NCI-H1930 (cell line): Measurements from ENCODE around the gene CREBBP.

Experiments used
- DNase-seq, 2 experiments: peaks; one replicate each; lab custom pipeline; 2025; lab: John Stamatoyannopoulos, UW

CREBBP gene

GRCh38 chr16:3856367-3857141 is 24.0 kb downstream of the CREBBP start:
- no peak for DNase-seq

DNA sequence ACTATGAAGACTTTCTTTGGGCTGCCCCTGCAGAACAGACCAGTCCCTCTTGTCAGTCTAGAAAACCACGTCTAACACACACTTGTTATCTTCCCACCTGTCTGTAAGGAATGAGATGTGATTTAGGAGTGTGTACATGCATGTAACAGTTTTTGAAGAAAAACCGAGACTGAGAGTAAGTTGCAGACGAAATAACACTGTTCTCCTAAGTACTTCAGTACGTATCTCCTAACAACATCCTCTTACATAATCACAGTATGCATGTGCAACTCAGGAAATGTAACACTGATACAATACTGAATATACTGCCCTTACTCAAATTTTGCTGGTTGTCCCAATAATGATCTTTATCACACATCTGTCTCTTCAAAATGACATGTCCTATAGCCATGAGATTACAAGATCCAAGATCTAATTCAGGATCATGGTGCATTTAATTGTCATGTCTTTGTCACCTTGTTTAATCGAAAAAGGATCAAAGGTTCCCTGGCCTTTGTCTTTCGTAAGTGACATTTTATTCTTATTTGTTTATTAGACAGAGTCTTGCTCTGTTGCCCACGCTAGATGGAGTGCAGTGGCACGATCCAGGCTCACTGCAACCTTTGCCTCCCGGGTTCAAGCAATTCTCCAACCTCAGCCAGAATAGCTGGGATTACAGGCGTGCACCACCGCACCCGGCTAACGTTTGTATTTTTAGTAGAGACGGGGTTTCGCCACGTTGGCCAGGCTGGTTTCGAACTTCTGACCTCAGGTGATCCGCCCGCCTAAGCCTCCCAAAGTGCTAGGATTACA is 25.6 kb downstream of the CREBBP start:
- no peak for DNase-seq

- DNase-seq = no peak
These were observed 30.0 kb downstream of the CREBBP start for GRCh38 chr16:3850544-3850899.

DNA sequence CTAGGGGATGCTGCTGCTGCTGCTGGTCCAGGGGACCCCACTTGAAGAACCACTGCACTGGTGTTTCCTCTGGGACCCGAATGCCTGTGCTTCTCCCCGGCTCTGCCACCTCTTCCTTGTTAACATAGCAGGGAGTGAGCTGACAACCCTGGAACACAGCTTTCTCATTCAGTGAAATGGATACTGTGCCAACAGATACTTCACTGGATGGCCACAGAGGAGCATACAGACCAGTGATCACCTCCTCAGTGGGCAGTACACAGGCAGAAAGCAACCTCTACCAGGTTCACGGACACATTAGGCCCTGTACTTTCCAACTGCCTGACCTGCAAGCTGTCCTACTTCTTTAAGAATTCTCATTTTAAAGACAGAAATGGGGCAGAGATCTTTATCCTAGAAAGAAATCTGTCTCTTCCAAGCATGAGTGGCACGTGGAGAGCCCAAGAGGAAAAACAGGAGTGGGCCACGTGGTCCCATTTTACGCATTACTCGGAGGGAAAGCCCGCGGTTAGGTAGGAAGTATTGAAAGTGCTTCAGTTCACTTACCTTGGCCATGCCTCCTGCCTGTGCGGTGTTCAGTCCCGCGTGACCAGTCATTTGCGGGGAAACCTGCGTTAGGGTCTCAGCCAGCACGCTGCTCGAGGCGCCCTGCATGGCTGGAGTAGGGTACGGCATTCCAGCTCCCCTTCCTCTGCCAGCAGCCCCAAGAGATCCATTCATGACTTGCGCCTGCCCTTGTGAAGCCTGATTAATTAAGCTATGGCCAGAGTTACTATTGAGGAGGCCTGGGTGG is 30.6 kb downstream of the CREBBP start:
- no peak for DNase-seq

DNA sequence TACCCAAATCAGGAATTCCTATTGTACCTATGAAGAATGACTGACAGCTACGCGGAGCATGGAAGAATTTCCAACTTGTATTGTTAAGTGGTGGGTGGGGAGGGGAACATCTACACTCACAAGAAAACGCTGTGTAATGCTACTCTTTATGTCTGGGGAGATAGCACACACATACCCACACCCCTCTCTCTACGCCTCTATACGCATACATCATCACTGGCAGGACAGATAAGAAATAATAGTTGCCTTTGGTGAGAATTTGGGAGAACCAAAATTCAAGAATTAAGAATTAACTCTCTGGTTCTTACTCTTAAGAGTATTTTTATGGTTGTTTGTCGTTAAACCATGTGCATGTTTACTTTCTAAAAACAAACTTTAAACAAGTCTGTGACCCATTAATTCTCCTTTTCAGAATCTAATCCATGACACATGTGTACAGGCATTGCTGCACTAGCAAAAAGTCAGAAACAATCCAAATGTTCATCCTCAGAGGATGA is 33.9 kb downstream of the CREBBP start:
- no peak for DNase-seq

- no peak for DNase-seq
These were observed 34.4 kb downstream of the CREBBP start for GRCh38 chr16:3846087-3846486.

DNA sequence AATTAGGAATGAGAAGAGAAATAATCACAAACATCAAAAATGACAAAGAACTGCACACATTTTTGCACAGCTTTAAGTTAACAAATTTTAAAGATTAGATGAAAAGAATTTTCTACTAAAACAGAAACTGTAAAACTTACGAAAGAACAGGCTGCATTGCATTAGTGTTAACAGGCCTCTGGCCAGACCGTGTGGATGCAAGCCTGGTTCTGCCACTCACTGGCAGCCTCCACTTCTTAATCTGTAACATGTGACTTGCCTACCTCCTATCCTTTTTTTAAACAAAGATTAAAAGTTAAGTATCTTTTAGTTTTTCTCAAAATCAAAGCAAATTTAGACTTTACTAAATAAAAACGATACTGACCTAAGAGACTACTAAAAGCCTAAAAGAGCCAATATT is 37.5 kb downstream of the CREBBP start:
- no peak for DNase-seq

DNA sequence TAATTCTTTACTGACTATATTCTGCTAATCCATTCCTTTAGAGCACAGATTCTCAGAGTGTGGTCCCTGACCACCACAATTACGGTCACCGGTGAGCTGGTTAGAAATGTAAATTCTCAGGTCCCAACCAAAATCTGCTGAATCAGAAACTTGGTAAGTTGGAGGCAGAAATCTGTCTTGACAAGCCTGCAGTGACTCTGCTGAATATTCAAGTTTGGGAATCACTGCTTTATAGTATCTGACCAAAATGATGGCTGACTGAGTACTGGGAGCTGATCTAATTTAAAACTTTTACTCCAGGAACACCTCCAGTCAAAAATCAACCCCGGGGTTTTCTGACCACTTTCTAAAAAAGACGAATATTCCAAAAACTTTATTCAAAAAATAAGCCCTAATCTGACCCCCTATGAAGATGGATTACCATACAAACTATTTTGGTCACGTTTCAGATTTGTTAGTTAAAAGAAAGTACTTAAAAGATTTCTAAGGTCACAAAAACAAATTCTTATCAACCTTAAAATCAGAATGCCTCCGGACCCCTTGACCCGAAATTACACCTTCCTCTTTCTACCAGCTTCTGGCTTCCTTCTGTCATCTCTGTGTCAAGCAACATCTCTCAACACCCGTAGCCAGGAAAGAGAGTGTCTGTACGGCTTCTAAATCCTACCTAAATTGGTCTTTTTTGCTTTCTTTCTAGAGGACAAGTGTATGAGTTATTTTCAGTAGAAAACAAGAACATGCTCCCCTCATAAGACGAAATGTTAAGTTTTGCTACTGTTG is 38.6 kb downstream of the CREBBP start:
- no peak for DNase-seq

- DNase-seq = no peak
These were observed 40.9 kb downstream of the CREBBP start for GRCh38 chr16:3839402-3840184.

GRCh38 chr16:3838600-3839401 is 41.7 kb downstream of the CREBBP start:
- no peak for DNase-seq

GRCh38 chr16:3837851-3838586 is 42.5 kb downstream of the CREBBP start:
- DNase-seq = no peak

- DNase-seq = no peak
These were observed 43.9 kb downstream of the CREBBP start for GRCh38 chr16:3836641-3837040.

- DNase-seq = no peak
These were observed 45.4 kb downstream of the CREBBP start for GRCh38 chr16:3835089-3835602.

DNA sequence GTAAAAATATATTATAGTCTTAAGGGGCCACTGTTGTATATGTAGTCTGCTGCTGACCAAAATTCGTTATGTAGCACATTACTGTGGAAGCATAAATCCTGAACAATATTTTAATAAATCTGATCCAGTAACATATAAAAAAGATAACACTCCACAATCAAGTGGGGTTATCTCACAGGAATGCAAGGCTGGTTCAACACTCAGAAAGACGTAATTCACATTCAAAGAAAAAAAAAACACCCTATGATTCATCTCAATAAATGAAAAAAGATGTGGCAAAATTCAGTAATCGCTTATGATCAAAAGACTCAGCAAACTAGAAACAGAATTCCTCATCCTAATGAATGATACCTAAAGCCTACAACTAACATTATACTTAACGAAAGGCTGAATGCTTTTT is 47.8 kb downstream of the CREBBP start:
- DNase-seq = no peak

- no peak for DNase-seq
These were observed 49.8 kb downstream of the CREBBP start for GRCh38 chr16:3830625-3831254.

DNA sequence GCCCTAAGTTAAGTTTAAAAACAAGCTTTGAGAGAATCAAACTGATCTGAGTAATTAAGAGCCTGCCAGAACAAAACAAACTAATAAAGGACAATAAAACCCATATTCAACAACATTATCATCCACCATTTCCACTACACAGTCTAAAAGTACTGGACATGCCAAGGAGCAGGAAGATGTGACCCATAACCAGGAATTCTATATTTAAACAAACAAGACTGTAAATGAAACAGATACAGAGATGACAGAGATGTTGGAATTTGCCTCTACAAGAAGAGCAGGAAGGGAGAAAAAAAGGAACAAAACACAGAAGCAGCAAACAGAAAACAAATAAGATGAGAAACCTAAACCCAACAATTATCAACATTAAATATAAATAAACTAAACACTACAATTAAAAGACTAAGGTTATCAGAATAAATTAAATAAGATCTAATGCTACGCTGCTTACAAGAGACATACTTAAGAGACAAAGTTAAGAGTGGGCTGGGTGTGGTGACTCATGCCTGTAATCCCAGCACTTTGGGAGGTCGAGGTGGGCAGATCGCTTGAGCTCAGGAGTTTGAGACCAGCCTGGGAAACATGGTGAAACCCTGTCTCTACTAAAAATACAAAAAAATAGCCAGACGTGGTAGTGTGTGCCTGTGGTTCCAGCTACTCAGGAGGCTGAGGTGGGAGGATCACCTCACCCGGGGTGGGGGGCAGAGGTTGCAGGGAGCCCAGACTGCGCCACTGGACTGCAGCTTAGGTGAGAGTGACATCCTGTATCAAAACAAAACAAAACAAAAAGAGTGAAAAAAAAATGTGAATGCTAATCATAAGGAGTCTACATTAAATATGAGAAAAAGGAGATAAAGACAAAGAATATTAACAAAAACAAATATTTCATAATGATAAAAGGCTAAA is 50.6 kb downstream of the CREBBP start:
- DNase-seq = no peak

DNA sequence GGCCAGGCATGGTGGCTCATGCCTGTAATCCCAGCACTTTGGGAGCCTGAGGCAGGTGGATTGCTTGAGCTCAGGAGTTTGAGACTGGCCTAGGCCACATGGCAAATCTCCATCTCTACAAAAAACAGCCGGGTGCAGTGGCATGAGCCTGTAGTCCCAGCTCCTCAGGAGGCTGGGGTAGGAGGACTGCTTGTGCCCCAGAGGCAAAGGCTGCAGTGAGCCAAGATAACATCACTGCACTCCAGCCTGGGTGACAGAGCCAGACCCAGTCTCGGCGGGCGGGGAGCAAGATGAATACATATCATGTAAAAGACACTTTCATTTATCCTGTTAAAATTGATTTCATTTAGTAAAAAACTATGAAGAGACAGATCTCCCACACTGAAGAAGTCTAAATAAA is 54.6 kb downstream of the CREBBP start:
- no peak for DNase-seq

DNA sequence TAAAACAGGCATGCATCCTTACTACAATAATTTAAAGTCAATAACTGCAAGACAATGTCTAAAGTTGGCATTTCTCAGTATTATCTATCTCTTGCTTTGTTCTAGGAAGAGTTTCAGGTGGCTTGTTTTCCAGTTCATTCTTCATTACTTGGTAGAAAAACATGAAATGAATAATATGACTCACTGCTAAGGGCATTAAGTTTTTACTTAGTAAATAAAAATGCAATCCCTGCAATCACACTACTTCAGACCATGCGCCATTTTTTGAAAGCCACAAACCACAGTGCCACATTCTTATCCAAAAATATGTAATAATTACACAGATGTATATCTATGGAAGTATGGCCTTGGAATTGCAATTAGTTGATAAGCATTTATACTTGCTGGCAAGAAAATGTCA is 55.4 kb downstream of the CREBBP start:
- no peak for DNase-seq
